Central memory CD4-positive, alpha-beta T cell (primary cell): ENCODE data around the gene LRRC7.

Source experiments
- DNase-seq: peaks from one replicate; pipeline ENCODE4 v3.0.0; 2022

The LRRC7 gene

DNA sequence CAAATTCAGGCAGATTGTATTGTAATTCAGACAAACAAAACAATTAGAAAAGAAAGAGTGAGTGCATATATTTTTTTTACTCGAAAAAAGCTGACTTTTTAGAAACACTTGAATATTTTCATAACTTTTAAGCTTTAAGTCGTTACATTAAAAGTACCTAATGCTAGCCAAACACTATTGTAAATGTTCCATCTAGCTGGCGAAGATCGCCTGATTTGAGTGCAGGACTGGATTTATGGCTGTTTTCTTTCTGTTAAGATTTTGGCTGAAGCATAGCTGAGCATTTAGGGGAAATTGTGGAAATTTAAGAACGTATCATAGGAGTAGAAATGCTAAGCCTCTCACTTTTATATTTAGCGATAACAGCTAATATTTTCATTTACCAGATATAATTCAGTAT, 24.6 kb downstream of the LRRC7 start:
- DNase-seq: no peak

DNA sequence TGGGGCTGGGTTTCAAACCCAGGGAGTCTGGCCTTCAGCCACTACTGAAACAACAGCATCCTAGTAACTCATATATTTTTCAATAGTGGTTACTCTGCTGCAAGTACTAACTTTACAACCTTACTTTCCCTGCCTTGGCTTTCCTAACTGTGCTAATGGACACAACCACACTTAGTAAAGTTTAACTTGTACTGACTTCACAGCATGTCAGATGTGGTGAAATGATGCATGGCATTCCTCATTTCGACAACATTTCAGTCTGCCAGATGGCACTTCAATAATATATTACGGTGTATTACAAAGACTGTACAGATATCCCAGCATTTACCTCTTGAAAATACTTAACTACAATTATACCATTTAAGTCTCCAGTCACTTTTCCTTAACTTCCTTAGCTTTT, 27.8 kb downstream of the LRRC7 start:
- DNase-seq: no peak

DNA sequence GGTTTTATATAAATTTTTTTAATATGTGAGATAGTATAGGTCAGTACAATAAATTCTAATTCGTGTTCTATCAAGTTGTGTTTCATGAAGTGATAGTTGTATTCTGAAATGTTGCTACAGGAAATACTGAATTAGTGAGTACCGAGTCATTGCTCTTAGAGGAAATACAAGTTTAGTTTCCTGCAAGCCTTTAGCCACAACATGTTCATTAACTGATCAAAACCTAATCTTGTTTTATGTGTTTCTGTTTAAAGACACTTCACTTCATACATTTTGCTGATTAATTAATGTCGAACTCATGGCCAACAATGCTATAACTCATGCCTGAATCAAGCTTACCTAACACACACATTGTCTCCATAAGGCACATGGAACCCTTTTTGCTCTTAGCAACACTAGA, 43.6 kb downstream of the LRRC7 start:
- DNase-seq: no peak

DNA sequence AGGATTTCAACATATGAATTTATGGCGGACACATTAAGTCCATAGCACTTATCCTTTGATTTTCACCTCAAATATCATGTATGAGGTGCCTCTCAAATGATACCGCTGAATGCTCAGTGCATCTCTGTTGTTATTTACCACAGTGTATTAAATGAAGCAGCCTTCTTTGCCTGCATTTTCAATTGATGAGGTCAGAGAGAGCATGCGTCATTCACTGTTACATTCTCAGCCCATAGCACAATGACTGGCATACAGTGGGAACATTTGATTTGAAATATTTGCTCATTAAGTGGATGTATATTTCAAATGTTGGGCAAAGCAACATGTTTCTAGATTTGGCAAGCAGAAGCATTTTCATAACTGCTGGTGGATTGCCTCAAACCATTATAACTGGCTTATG, 45.7 kb downstream of the LRRC7 start:
- no peak for DNase-seq

DNA sequence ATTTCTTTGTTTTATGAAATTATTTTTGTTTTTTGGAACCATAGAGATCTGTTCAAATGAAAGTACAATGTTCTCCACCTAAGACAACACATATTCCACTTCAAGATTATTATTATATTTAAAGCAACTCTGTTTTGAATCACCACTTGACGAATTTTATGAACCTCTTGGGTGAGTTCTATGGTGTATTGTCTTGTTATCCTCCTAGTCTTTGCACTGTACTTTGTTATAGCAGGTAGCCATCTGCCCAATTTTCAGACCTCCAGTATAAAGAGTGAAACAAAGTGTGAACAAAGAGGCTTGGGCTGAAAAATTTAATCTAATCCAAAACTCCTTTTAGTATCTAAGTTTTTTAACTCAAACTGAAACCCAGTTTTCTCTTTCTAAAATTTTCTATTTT, 71.0 kb downstream of the LRRC7 start:
- no peak for DNase-seq

DNA sequence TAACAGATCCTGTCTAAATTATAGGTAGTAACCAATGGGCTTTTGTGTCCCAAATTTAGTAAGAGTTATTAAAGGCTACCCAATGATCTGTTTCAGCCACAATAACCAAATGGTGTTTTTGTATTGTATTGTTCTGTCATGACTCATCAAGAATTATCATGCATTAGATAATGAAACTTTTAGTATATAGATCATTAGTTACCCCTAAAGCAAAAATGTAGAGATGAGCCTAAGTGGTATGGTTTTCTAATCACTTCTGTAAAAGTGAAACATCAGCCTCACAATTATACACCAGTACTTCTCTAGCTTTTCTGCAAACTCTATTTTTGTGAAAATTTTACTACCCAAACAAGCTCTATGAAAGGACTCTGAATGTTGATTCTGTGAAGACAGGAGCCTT, 71.4 kb downstream of the LRRC7 start:
- no peak for DNase-seq

DNA sequence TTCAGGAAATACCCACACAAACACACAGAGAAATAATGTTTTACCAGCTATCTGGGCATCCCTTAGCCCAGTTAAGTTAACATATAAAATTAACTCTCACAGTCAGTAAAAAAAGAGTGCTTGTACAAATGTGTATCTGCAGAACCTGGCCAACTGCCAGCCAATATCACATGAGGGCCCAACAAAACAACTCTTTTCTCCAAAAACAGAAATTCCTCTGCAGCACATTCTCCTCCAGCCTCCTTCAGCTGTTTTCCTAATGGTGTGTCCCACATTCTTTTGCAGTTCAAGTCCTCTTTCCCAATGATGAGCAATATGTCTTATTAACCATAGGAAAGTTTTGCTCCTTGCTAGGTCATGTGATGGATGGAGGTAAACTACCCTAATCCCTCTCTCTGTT, 75.5 kb downstream of the LRRC7 start:
- DNase-seq: no peak

DNA sequence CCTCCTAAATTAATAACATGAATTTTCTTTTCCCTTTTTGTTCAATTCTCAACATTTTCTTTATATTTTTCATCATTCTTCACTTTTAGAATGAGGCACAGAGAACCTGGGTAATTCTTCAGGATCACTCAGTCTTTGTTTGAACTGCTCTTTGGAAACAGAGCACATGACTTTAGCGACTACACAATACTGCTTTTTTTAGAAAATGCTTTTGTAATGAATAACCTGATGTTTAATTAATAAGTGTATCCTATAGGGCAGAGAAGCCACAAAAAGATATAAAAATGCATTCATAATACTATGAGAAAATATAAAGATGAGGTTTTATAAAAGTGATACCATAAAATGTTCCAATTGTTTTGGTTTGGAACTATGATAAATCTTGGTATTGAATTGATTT, 77.8 kb downstream of the LRRC7 start:
- no peak for DNase-seq

DNA sequence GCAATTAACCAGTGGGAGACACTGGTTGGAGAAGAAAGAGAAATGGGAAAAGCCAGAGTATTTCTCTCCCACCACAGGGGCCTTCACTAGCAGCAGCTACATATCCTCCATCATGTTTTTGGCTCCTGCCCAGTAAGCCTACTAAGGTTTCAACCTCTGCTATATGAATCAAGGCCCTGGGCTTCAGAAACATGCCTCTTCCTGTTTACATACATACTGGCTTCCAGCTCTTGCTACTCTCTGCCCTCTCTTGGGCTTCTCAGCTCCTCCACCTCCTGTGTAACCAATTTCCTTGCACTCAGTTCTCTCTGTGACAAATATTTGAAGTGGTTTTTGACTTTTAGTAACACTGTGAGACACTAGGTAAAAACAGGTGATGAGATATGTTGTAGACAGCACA, 80.8 kb downstream of the LRRC7 start:
- no peak for DNase-seq

DNA sequence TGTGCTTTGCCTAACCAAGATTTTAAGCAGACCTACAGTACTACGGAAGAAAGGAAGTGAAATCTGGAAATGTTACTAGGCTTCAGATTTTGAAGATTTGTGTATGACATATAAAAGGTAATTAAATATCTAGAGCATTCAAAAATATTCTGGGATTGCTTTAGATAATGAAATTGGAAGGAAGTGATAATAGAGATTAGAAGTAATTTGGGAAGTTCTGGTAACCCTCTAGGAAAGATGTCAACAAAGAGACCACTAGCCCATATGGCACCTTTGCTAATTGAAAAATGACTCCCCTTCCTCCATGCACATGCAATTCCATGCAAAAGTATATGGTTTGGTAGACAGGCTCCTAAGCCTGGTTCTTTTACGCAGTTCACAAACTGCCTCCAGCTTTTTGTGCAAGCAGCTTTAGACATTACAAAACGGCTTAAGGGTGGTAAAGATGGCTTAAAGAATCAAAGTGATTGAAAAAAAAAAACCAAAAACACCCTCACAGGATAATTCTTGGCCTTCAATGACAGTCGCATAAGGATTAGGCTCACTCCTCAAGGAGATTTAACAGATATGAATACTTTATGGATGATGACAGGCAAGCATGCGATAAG, 81.8 kb downstream of the LRRC7 start:
- no peak for DNase-seq

DNA sequence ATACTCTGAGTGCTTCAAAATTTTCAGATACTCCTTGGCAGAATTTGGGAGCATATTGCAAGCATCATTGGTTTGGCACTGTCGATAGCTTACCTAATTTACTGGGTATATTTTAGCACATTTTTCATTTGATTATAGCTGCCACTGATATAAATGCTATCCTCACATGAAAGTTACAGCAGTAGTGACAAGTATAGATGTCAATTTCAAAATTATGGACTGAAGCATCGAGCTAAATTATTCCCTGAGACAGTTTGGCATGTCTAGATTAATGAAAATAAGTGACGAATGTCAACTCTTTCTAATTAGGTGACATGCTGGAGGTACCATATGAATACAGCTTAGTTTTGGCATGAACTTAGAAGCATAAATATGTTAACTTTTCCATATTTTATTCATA, 83.1 kb downstream of the LRRC7 start:
- no peak for DNase-seq

DNA sequence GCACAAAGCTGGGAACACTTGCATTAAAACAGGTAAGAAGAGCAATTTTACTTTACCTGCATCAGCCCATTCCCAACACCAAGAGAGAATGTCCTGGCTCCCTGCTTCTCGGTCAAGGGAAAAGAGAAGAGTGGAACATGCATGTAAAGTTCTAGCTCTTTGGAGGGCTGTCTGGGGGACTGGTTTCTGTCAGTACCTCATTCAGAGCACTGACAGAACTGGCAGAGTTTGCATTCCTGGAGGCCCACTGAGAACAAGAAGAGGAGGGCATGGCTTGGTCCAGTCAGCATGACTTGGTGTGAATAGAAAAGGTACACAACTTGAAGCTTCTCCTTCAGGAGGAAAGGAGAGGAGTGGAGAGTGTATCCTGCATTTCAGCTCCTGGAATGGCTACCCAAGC, 83.9 kb downstream of the LRRC7 start:
- DNase-seq: no peak

DNA sequence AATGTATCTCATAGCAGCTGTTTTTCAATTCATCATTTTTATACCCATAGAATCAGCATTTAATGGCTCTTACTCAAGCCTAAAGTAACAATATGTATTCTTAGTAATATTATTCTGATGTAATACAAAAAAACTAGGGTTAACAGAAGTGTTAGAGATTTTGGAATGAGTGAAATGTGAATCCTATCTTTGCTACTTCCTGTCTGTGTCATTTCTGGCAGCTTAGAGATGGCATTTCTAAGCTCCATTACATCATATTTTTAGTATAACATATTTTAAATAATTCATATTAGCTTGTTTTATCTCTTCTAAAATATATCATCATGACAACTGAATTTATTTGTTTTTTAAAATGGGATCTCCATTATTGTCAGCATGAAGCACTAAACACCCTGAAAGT, 90.2 kb downstream of the LRRC7 start:
- DNase-seq: no peak

DNA sequence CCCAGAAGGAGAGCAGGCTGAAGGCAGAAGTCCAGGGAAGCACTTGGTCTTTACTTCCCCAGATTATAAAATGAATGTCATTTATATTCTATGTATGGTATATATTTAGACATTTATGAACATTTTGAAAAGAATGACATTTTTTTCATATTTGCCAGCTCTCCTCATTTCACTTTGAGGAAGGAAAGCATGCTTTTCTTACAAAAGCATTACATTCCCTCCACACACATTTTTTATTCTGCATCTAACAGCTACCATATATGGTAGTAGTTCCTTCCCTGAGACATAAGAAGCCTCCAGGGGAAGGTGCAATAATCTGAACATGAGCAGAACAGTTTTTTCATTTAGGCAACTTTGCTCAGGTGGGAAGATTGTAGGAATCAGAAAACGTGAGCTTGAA, 94.0 kb downstream of the LRRC7 start:
- DNase-seq: no peak

DNA sequence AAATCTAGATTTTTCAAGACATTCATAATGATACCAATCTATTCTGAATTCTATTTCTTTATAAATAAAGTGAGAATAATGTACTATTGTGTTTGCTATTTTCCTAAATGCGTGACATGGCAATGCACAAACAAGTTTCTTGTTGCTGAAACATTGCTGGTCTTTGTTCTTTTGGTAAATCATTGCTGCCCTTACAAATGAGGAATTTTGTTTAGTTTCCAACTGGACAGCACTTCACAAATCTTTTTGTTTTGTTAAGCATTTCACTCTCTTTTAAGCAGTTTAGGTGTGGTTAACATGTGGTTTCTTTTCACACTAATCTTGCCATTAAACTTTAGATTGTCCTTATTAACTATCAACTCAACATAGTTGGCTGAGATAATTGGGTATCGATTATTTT, 94.6 kb downstream of the LRRC7 start:
- DNase-seq: no peak

DNA sequence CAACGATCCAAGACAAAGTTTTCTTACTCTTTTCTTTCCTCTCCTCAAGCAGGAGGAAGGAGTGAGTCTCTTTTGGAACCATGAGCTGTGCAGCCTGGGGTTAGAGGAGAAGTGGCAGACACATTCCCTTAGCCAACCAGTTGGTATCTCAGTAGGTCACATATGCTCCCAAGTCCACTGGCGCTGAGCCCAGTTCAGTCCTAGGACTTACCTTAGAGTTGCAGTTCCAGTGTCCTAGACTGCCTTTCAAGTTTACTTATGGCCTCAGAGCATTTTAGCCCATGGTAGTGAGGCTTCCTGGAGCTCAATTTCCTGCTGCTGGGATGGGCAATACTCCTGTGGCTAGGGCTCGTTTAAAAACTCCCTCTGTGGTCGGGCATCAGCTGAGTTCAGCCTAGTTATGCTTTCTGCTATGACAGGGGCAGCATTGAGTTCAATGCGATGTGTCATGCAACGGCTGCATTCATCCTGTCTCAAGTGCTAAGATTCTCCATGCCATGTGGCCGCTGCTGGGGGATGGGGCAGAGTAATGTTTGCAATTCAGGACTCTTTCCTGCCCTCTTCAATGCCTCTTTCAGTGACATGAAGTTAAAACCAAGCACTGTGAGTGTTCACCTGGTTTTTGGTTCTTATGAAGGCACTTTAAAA, 103.8 kb downstream of the LRRC7 start:
- no peak for DNase-seq

DNA sequence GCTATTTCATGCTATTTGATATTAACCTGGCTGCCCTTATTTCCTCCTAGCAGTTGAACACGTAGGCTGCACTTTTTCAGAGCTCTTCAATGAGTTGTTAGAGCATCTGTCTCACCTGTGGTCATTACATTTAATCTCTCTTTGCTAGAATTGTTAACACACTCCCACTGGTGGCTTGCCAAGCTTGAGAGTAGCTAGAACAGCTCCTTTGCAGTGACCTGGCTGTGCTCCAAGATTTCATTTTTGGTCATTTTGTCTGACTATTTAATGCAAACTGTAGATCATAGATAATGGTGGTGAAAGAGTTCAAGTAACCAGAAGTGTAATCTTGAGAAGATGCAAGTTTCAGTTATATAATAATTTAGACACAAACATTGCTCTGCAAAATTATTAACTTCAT, 105.6 kb downstream of the LRRC7 start:
- no peak for DNase-seq

DNA sequence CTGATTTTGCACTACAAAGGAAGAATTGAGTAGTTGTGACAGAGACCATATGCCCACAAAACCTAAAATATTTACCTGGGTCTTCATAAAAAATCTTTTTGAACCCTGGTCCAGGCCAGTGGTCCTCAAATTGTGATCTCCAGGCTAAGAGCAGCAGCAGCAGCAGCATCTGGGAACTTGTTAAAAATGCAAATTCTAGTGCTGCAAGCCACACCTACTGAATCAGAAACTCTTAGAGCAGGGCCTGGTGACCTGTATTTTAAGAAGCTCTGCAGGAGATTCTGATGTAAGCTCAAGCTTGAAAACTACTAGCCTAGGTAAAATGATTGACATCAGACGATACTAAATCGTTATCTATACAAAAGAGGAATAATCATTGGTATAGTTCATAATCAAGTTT, 112.2 kb downstream of the LRRC7 start:
- DNase-seq: no peak

DNA sequence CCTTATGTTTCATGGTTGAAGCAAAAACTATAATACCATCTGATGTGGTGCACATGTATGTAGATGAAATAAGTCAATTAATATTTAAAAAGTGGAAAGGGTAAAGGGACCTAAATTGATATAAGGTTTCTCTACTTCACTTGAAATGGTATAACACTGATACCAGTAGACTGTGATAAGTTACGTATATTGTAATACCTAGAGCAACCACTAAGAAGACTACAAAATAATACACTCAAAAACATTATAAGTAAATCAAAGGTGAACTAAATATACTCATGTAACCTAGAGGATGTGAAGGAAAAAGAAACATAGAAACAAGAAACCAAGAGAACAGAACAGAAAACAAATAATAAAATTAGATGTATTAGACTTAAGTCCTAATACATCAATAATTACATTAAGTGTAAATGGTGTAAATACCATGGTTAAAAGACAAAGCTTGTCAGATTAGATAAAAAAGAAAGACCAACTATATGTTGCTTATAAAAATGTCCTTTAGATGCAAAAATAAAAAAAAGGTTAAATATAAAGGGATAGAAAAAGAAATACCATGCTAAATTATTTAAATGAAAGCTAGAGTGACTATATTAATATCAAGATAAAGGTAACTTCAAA, 118.8 kb downstream of the LRRC7 start:
- no peak for DNase-seq

DNA sequence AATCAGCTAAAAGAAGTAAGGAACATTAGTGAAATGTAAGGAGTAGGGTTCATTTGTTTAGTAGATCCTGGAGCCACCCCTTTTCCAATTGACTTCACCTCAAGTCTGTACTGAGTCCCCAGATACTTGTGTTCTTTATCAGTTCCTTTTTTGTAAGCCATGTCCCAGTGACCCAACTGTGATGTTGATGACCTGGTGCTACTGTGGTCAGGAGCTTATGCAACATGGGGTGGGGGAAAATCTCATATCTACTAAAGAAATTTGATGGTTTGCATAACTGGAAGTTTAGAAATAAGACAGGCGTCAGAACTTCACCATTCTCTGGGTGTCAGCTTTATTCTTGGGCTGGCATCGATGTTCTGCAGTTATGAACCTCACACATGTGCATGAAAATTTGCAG, 120.5 kb downstream of the LRRC7 start:
- DNase-seq: no peak

DNA sequence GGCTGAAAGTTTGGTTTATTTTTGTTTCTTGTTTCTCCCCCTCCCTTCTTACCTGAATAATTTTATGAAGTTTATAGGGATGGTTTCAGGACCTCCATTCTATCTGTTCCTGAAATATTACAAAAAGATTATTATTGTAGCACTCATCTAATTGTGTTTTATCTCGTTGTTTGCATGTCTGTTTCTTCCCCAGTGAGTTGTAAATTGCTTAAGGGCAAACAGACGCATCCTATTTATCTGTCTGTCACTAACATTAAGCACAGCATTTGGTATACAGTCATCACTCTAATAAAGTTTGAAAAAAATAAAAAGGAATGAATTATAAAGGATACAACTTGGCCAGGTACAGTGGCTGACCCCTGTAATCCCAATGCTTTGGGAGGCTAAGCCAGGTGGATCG, 123.5 kb downstream of the LRRC7 start:
- DNase-seq: no peak

DNA sequence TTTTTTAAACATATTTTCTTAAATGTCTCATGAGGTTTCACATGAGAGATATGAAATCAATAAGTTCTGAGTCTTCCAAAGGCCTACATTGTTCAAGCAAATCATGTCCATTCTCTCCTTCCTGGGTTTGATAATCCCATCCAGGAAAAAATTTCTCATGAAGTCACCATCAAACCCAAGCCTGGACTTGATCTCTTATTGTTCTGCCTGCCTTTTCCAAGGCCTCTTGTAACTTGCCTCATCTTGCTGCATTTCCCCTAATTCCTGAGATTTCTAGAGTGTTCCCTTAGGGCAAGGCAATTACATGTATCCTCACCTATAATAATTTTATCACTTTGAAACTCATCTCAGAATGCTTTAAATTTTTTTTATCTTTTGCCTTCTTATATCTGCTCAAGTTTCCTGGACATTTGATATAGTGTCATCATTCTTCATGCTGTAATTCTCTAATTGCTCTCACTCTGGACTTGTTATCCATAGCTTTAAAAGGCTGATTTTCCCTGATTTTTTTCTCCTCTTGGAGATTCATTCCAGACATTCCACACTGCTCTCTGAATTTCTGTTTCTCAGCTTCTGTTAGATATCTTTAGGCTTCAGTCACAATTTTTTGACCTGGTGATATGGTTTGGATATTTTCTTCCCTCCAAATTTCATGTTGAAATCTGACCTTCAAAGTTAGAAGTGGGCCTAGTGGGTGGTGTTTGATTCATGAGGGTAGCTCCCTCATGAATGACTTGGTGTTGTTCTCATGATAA, 126.4 kb downstream of the LRRC7 start:
- no peak for DNase-seq

DNA sequence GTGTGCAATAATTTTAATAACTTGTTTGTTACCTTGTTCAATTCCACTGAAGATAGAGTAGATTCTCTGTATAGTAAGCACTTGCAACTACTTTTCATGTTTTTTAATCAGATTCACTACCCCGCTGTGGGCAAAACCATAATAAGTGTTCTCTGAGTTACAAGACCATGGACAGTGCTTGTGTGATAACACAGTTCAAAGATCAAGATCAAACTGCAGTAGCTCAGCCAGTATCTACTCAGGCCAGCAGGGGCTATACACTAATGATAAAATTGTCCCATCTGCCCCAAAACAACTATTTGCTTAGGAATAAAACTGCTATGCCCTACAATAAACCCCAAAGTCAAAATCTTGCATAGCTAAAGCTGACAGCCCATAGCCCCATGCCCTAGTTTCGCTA, 129.6 kb downstream of the LRRC7 start:
- DNase-seq: no peak

DNA sequence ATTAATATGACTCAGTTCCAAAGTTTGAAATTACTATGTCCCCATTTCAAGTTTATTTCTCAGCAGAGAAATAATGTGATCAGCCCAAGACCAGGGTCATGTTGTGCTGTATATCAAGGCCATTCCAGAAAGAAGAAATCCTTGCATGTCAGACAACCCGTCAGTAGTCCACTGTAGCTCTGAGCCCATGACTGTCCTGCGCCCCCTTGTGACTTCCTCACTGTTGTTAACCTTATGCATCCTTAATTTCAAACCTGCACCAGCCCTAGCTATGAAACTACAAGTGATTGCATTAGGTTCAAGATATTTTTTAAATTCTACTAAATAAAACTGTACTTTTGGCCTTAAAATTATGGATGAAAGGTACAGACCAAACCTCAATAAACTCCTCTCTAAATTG, 133.0 kb downstream of the LRRC7 start:
- DNase-seq: no peak
